ENCODE results near the gene AGAP1. TPM values are rescaled to one million over a fixed set of nuclear protein-coding genes. Genes with fewer than 3 reads are reported as not detected.
A peak's percentile ranks its signal among the peaks of the same experiment; 100 is the strongest.

AGAP1 gene
- total and polyA plus RNA-seq, 2 donors from 2014 or later, result 8.1 to 44.5 TPM

DNA sequence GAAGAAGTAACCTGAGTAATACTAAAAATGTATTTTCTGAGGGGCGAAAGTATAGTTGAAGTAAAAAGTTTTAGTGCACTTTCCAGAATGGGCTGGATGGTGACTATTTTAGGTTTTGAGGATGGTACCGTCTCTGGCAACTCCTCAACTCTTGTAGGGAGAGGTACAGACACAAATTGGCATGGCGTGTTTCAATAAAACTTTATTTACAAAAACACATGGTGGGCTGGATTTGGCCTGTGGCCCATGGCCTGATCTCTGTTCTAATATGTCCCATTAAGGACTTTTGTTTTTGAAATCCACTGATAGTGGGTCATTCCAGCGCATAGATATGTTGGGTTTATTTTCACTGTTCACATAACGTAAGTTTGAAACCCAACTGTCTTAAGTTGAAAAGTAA is 132.8 kb downstream of the AGAP1 start:
- intact Hi-C loops (cut with DNase I), result no loop called here
- H3K4me3 ChIP-seq (ENCODE audit: low read length in 3 of 3), result no peak overlapping the region
- no peaks in the 10 kb centered on the region for H3K27me3 ChIP-seq (ENCODE audit: control insufficient read depth, insufficient read depth, low read length)
- no peak overlapping the region for H3K9ac ChIP-seq (ENCODE audit: low read length in 3 of 3)
- H3K4me1 ChIP-seq (ENCODE audit: control insufficient read depth in 2 of 3, insufficient read depth in 2 of 3, low read depth in 1 of 3, low read length in 3 of 3), result peaks cover 0 to 8% (median 0%) of the 10 kb centered on the region in 3 donors
- no peak for DNase-seq
- no peak overlapping the region for H3K27ac ChIP-seq (ENCODE audit: low read depth in 2 of 2, low read length in 2 of 2)
- H3K36me3 ChIP-seq (ENCODE audit: control insufficient read depth in 2 of 3, insufficient read depth in 3 of 3, low read length in 3 of 3), result no peaks in the 10 kb centered on the region
- H3K9me3 ChIP-seq (ENCODE audit: control insufficient read depth in 2 of 3, insufficient read depth in 1 of 3, low read length in 3 of 3), result no peaks in the 10 kb centered on the region
- no peak for FAIRE-seq
- TF ChIP-seq, protein P1, sequence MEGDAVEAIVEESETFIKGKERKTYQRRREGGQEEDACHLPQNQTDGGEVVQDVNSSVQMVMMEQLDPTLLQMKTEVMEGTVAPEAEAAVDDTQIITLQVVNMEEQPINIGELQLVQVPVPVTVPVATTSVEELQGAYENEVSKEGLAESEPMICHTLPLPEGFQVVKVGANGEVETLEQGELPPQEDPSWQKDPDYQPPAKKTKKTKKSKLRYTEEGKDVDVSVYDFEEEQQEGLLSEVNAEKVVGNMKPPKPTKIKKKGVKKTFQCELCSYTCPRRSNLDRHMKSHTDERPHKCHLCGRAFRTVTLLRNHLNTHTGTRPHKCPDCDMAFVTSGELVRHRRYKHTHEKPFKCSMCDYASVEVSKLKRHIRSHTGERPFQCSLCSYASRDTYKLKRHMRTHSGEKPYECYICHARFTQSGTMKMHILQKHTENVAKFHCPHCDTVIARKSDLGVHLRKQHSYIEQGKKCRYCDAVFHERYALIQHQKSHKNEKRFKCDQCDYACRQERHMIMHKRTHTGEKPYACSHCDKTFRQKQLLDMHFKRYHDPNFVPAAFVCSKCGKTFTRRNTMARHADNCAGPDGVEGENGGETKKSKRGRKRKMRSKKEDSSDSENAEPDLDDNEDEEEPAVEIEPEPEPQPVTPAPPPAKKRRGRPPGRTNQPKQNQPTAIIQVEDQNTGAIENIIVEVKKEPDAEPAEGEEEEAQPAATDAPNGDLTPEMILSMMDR (IDR thresholded peaks at IDR 0.05; ENCODE audit: borderline replicate concordance, extremely low read depth, insufficient read depth), result no peak

GRCh38 chr2:235627682-235628081 is 133.8 kb downstream of the AGAP1 start:
- no peak for FAIRE-seq
- no peak overlapping the region for H3K27ac ChIP-seq (ENCODE audit: low read depth in 2 of 2, low read length in 2 of 2)
- H3K4me1 ChIP-seq (ENCODE audit: control insufficient read depth in 2 of 3, insufficient read depth in 2 of 3, low read depth in 1 of 3, low read length in 3 of 3), result peaks cover 0 to 2% (median under 1%) of the 10 kb centered on the region in 3 donors
- no peak overlapping the region for H3K4me3 ChIP-seq (ENCODE audit: low read length in 3 of 3)
- no peak overlapping the region for H3K9ac ChIP-seq (ENCODE audit: low read length in 3 of 3)
- H3K27me3 ChIP-seq (ENCODE audit: control insufficient read depth, insufficient read depth, low read length), result no peaks in the 10 kb centered on the region
- no peaks in the 10 kb centered on the region for H3K9me3 ChIP-seq (ENCODE audit: control insufficient read depth in 2 of 3, insufficient read depth in 1 of 3, low read length in 3 of 3)
- TF ChIP-seq, protein P1 (IDR thresholded peaks at IDR 0.05; ENCODE audit: borderline replicate concordance, extremely low read depth, insufficient read depth), result no peak
- intact Hi-C loops (cut with DNase I), result no loop called here
- no peaks in the 10 kb centered on the region for H3K36me3 ChIP-seq (ENCODE audit: control insufficient read depth in 2 of 3, insufficient read depth in 3 of 3, low read length in 3 of 3)
- peak in 1 of 5 donors; percentile 49 for DNase-seq

DNA sequence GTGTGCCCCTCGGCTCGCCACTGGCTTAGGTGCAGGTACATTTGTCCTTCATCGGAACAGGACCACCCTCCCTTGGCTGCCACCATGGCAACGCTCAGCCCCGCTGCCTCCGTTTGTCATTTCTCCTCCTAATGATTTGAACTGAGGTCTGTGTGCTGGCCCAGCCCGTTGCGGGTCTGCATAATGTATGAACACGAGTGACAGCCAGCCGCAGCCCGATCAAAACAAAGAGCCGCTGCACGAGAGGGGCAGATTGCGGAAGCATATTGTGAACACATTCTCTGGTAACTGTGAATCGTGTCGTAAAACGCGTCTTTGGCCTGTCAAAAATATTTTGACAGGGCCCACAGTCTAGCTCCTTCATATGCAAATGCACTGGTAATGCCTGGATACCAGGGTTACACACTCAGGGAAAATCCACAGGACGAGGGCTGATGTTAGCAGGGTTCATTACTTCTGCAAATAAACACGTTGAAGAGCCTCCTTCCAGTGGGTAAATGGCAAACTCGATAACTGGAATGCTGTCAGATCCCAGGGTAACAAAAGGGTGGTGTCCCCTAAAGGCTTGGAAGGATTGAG is 137.0 kb downstream of the AGAP1 start:
- DNase-seq, result peak in 1 of 5 donors; percentile 64
- Histone ChIP-seq H3K36me3 (ENCODE audit: control insufficient read depth in 2 of 3, insufficient read depth in 3 of 3, low read length in 3 of 3) (no peaks in the 10 kb centered on the region), H3K9ac (ENCODE audit: low read length in 3 of 3) (no peak overlapping the region), H3K27me3 (ENCODE audit: control insufficient read depth, insufficient read depth, low read length) (no peaks in the 10 kb centered on the region), H3K4me3 (ENCODE audit: low read length in 3 of 3) (no peak overlapping the region), H3K4me1 (ENCODE audit: control insufficient read depth in 2 of 3, insufficient read depth in 2 of 3, low read depth in 1 of 3, low read length in 3 of 3) (peaks cover 0 to 2% (median 0%) of the 10 kb centered on the region in 3 donors), H3K9me3 (ENCODE audit: control insufficient read depth in 2 of 3, insufficient read depth in 1 of 3, low read length in 3 of 3) (no peaks in the 10 kb centered on the region), H3K27ac (ENCODE audit: low read depth in 2 of 2, low read length in 2 of 2) (no peak overlapping the region)
- FAIRE-seq, result no peak
- TF ChIP-seq, protein P1 (IDR thresholded peaks at IDR 0.05; ENCODE audit: borderline replicate concordance, extremely low read depth, insufficient read depth), result no peak
- intact Hi-C loops (cut with DNase I), result no loop called here

Measured in kidney (tissue), 14 donors.